Measurements from ENCODE around the gene UBE3C. TPM values are rescaled to one million over a fixed set of nuclear protein-coding genes. Genes with fewer than 3 reads are reported as not detected.

Gene UBE3C
- total and polyA plus RNA-seq, 2 of the 13 experiments (the other 11 are each of a cell fraction or from before 2014, with no cell fraction given): 27.0 to 48.2 TPM

GRCh38 chr7:157111311-157111710 is 27.4 kb upstream of the UBE3C start:
- peaks cover 8 to 51% of the 10 kb centered on the region in 2 experiments; a peak in 3 of 5 replicates for H3K27me3 ChIP-seq (ENCODE audit: control insufficient read depth in 1 of 2, insufficient read depth in 2 of 2, low read length in 2 of 2)
- no peaks in the 10 kb centered on the region for H3K4me1 ChIP-seq (ENCODE audit: insufficient read depth, low read length)
- no peaks in the 10 kb centered on the region for H3K9me3 ChIP-seq (ENCODE audit: low read length)
- ChIA-PET POLR2A (no interaction called here), CTCF (ENCODE audit: low intra/inter-chr PET ratio, low total read pairs) (no interaction called here)
- no peak overlapping the region for H3K27ac ChIP-seq (ENCODE audit: extremely low read length, insufficient read depth, low read length)
- H3K79me2 ChIP-seq (ENCODE audit: insufficient read depth, low read length): no peaks in the 10 kb centered on the region
- intact Hi-C loops (cut with micrococcal nuclease; ENCODE audit: unreplicated experiment) (no loop called here), in situ Hi-C loops (cut with HindIII; ENCODE audit: extremely low pct_ligation_motif_present, low pct_unique_long_range_greater_than_20kb) (no loop called here)
- no peak for DNase-seq (ENCODE audit: low spot score)
- no peak overlapping the region for H2AFZ ChIP-seq (ENCODE audit: low read length)
- 57% methylated on average over 6 of the region's 9 CpGs for WGBS (ENCODE audit: low lambda C conversion rate)
- no peak overlapping the region for H3K4me2 ChIP-seq (ENCODE audit: low read depth, low read length)
- TF ChIP-seq FOXO4 (CRISPR knock-in tag; conservative IDR thresholded peaks at IDR 0.05) (no peak), HDAC6 (IDR thresholded peaks at IDR 0.05; ENCODE audit: low read depth, low read length) (no peak), SCMH1 (CRISPR knock-in tag; IDR thresholded peaks at IDR 0.05; ENCODE audit: borderline replicate concordance) (no peak), ZNF136 (CRISPR knock-in tag; IDR thresholded peaks at IDR 0.05; ENCODE audit: low read depth) (no peak), ZNF713 (CRISPR knock-in tag; IDR thresholded peaks at IDR 0.05) (no peak), ZMYM3 (CRISPR knock-in tag; IDR thresholded peaks at IDR 0.05) (no peak), ZNF317 (CRISPR knock-in tag; IDR thresholded peaks at IDR 0.05) (no peak), ZNF574 (CRISPR knock-in tag; IDR thresholded peaks at IDR 0.05) (no peak), HNF4G (IDR thresholded peaks at IDR 0.05; ENCODE audit: borderline replicate concordance, low read depth, low read length) (no peak), HNF4G (CRISPR knock-in tag; IDR thresholded peaks at IDR 0.05; ENCODE audit: borderline replicate concordance, low read depth) (no peak), RBM22 (optimal IDR thresholded peaks at IDR 0.05; ENCODE audit: low read length) (no peak), ARID5B (CRISPR knock-in tag; IDR thresholded peaks at IDR 0.05) (no peak), AKAP8 (CRISPR knock-in tag; IDR thresholded peaks at IDR 0.05) (no peak), IRF1 (CRISPR knock-in tag; IDR thresholded peaks at IDR 0.05; ENCODE audit: low read depth) (no peak), HNRNPK (IDR thresholded peaks at IDR 0.05; ENCODE audit: low read depth, low read length, poor library complexity, severe bottlenecking) (no peak), NKX3-1 (CRISPR knock-in tag; IDR thresholded peaks at IDR 0.05) (no peak)
- no peak for FAIRE-seq
- H3K36me3 ChIP-seq (replicated peaks in 1 of 2; ENCODE audit: control insufficient read depth in 1 of 2, insufficient read depth in 2 of 2, low read length in 2 of 2): no peaks in the 10 kb centered on the region
- BruUV-seq (replicated peaks): no TSS peak
- no peak overlapping the region for H3K4me3 ChIP-seq (replicated peaks in 1 of 3; ENCODE audit: insufficient read depth in 1 of 3, low read depth in 2 of 3, low read length in 3 of 3)
- no peaks in the 10 kb centered on the region for H4K20me1 ChIP-seq (ENCODE audit: insufficient read depth, low read length)
- no peak for ATAC-seq
- no peak overlapping the region for H3K9ac ChIP-seq (ENCODE audit: insufficient read depth, low read depth, low read length)

All from HepG2 (cell line).